Body of pancreas (tissue), 4 donors: ENCODE measurements around the gene EFS.

Source experiments
- POLR2A ChIP-seq, 3 donors: fragments of 450-650 bp; IDR thresholded peaks; one replicate each; pipeline ENCODE4 v1.6.1; 2016; ENCODE audit warnings: antibody characterized with exemption in 3 of 3, mild to moderate bottlenecking in 2 of 3
- TF ChIP-seq, protein P1 (sequence below), 7 experiments: fragments of 450-650 bp in 4 of 7; fragments of 200-600 bp in 3 of 7; sonication (generic) in 3 of 7; IDR thresholded peaks; one replicate each; pipeline ENCODE4 v1.5.1; 2016 to 2019; ENCODE audit warnings: antibody characterized with exemption in 7 of 7

DNA sequence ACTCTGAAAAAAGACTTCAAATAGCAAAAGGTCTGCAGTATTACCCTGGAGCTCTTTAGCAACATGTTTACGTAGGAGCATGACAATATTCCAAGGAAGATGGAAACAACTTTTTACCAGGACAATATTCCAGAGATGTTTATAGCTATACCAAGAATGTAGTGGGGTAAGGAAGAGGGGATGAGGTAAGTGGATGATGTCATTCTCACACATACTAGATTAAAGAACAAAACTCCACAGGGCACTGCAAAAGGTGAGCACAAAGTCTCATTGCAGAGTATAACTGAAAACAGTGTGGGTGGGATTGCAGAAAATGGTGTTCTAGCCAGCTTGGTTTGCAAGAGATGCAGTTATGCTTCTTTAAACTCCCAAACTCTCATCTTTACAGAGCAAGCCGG lies 20.3 kb upstream of the EFS start:
- TF ChIP-seq, protein P1, sequence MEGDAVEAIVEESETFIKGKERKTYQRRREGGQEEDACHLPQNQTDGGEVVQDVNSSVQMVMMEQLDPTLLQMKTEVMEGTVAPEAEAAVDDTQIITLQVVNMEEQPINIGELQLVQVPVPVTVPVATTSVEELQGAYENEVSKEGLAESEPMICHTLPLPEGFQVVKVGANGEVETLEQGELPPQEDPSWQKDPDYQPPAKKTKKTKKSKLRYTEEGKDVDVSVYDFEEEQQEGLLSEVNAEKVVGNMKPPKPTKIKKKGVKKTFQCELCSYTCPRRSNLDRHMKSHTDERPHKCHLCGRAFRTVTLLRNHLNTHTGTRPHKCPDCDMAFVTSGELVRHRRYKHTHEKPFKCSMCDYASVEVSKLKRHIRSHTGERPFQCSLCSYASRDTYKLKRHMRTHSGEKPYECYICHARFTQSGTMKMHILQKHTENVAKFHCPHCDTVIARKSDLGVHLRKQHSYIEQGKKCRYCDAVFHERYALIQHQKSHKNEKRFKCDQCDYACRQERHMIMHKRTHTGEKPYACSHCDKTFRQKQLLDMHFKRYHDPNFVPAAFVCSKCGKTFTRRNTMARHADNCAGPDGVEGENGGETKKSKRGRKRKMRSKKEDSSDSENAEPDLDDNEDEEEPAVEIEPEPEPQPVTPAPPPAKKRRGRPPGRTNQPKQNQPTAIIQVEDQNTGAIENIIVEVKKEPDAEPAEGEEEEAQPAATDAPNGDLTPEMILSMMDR (IDR thresholded peaks at IDR 0.05): no peak
- TF ChIP-seq POLR2A (IDR thresholded peaks at IDR 0.05): no peak
